CD4-positive, alpha-beta T cell treated with Interleukin-1 beta for 1 hour (primary cell): Measurements from ENCODE around the gene HKDC1.
"Not testable (repeated sequence)": the region's sequence is repeated elsewhere in the genome, so short reads cannot be mapped to it uniquely, and the experiment has no call there.

Experiments
- DNase-seq, 2 donors: peaks; one replicate each; pipeline ENCODE4 v3.0.0-alpha.2; 2020 to 2022

The HKDC1 gene

DNA sequence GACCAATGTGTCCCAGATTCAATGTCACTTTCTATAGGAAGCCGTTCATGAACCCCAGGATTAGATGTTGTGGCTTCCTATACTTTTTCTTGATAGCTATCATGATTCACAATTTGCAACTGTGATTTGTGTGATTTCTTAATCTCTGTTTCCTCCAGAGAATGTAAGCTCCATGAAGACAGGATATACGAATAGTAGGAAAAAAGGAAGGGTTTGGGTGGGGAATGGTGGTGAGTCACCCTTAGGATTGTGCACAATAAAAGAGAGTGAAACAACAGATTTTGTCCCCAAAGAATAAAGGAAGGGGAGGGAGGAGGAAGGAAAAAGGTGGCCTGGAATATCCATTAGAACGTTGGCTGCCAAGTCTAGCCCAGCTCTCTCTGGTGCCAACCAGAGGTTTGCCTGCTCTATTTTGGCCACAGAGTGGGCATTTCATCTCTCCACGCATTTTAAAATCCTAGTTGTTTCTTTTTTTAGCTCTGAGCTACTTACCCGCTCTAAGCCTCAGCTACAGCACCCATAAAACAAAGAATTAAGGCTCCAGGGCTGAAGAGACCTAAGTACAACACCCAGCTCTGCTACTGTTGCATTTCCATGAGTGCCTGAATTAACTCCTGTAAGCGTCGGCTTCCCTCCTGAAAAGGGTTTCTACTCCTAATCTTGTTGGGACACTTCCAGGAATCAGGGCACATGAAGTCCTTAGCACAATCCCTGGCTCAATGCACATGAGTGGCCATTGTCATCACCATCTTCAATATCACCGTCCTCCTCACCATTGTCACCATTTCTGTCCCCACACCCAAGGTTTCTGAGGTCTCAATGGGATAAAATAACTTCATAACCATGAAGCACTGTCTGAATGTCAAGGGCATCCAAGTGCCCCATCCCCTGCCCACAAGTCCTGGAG lies 61.6 kb downstream of the HKDC1 start:
- no peak for DNase-seq

DNA sequence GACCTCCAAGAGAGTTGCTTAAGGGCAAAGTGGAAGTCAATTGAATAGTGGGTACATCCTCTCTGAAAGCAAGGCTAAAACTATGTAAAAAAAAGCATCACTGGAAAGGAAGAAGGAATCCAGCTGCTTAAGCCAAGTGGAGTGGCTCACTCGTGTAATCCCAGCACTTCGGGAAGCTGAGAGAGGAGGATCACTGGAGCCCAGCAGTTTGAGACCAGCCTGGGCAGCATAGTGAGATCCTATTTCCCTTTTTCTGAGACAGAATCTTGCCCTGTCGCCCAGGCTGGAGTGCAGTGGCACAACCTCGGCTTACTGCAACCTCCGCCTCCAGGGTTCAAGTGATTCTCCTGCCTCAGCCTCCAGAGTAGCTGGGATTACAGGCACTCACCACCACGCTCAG lies 64.3 kb downstream of the HKDC1 start:
- DNase-seq = not testable (repeated sequence)

DNA sequence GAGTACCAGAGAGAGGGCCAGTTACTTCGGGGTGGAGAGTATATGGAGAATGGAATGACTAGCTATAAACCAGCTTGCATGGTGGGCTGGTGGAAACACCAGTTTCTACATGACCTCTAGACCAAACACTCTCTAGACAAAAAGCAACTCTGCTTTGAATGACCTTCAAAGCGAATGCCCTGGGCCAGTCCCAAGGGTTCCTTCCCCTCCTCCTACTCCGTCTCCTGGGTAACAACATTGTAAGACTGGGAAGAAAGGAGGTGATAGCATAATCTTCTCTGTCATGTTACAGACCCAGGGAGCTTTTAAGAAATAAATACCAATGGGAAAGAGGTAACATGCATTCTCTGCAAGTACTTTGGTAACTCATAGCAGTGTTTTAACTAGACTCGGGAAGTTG lies 65.6 kb downstream of the HKDC1 start:
- no peak for DNase-seq

DNA sequence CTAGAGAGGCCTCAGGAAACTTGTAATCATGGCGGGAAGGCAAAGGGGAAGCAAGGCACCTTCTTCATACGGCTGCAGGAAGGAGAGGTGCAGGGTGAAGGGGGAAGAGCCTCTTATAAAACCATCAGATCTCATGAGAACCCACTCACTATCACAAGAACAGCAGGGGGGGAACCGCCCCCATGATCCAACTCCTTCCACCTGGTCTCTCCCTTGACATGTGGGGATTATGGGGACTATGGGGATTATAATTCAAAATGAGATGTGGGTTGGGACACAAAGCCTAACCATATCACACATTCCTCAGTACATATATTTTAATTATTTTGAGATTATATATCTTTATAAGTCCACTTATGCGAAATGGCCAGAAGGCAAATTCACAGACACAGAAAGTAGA lies 67.0 kb downstream of the HKDC1 start:
- no peak for DNase-seq

DNA sequence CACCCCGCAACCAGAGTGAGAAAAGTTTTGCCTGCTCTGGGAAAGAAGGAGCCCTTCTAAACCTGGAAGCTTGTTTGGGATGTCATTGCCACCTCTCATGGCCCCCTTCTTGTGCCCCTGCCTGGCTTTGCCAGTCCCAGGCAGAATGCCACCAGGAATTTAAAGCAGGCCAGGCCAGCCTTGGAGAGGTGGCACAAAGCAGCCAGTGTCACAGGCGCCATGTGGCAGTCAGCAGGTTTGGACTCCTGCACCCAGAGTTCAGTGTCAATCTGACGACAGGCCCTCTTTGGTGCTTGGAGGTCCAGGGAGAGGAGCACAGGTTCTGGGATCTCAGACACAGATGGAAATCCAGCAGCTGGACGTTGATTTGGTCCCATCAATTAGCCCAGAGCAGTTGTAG lies 70.9 kb downstream of the HKDC1 start:
- no peak for DNase-seq

DNA sequence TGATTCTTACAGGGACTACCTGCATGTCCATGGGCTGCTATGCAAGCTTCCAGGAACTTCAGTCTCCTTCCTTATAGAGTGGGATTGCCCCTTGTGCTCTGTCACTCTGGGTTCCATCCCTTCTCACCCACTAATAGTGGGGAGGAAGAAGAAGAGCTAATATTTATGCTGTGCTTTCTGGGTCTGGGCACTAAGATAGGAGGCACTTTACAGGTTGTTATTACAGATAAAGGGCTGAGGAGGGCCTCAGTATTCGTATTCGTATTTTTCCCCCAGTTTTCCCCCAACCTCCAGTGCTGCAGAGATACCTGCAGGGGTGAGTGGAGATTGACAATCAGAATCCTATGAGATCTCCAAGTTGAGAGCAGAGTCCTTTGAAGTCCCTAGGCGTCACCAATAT lies 72.3 kb downstream of the HKDC1 start:
- no peak for DNase-seq

DNA sequence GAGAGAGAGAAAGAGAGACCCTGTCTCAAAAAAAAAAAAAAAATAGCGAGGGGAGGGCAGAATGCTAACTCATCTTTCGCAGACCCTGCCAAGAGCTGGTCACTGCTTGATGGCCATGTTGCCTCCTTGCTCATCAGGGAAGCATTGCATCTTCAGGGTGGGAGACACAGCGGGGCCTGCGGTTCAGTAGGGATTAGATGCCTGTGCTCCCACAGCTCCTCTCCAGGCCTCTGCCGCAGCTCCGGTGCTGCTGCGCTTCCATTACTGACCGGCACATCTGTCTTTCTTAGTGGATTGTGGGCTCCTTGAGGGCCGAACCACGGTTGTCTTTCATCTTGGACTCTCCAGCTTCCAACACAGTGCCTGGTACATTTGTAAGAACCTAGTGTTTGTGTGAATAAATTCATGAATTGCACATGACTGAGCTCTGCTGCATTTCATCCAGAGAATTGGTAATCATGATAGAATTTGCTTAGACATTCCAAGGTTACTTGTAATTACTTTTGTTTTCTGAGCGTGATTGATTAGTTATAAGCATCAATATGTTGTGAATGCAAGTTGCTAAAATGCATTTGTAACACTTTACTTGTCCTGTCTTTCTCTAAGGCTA lies 75.0 kb downstream of the HKDC1 start:
- DNase-seq = no peak

DNA sequence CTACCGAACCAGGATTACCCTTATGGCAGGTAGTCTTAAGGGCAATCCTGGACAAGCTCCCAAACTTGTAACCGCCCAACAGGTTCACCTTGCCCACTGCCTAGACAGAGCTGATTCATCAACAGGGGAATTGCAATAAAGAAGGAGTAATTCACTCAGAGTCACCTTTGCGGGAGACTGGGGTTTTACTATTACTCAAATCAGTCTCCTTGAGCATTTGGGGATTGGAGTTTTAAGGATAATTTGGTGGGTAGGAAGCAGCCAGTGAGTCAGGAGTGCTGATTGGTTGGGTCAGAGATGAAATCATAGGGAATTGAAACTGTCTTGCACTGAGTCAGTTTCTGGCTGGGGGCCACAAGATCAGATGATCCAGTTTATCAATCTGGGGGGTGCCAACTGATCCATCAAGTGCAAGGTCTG lies 83.5 kb downstream of the HKDC1 start:
- DNase-seq = no peak

DNA sequence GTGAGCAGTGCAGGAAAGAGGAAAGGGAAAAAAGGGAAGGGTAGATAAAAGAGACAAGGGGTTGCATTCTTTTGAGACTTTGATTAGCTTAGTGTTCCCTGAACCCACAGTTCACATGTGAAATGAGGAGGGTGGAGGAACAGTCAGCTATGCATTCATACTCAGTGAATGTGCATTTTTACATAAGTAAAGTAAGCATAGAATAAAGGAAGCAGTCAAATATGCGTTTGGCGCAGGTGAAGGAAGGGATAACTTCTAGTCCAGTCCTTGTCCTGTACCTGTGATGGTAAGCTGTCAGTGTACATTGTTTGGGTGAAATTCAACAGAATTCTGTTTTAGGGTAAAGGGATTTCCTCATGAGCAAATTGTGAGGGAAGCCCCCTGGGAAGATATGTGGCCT lies 86.3 kb downstream of the HKDC1 start:
- no peak for DNase-seq

DNA sequence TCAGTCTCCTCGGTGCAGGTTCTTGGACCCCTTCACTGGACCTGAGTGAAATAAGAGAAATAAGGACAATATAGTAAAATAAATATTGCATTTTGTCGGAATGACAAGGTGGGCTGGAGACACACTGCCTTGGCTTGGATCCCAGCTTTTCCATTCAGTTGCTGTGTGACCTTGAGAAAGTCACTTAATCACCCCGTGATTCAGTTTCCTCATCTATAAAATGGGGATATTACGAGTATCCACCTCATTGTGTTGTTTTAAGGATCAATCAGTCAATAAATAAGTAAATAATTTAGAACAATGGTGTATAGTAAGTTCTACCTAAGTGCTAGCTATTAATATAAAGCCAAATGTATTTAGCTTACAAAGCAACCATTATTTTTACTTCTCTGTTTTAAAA lies 87.3 kb downstream of the HKDC1 start:
- DNase-seq = no peak

DNA sequence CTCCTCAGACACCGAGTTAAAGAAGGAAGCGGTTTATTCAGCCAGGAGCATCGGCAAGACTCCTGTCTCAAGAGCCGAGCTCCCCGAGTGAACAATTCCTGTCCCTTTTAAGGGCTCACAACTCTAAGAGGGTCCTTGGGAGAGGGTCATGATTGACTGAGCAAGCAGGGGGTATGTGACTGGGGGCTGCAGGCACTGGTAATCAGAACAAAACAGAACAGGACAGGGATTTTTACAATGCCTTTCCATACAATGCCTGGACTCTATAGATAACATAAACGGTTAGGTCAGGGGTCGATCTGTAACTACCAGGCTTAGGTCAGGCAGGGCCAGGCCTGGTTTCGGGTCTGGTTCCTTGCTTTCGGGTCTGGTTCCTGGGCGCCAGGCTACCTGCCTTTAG lies 88.2 kb downstream of the HKDC1 start:
- DNase-seq = not testable (repeated sequence)

DNA sequence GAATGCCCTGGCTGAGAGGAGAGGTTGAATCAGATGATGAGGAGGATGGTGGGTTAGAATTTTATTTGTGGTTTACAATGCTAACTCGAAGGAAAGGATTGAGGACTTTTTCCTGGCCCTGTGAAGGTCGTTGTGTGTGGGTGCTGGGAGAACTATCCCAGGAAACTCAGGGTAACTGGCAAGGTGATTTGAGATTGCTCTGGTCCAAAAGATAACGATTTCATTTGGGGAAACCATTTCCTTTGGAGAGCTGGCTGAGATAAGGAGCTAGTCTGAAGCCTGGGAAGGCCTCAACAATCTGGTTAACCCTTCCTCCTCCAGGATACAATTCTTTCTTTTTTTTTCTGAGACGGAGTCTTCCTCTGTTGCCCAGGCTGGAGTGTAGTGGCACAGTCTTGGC lies 91.2 kb downstream of the HKDC1 start:
- DNase-seq = no peak

DNA sequence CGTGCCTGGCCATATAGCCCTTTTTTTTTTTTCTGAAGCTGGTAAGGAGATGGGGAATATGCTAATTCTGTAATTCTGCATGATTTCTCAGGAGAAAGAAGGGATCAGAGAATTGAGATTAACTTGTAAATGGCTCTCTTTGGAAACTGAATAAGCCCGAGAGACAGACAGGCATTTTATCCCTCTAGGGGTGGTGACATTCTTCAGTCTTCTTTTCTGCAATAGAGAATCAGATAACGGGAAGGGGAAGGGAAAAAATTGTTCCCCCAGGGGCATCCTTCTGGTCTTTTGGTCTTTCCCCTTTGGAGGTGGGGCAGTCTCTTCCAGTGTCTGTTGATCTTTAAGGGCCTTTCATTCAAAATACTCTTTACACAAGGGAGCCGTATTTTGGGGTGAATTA lies 92.4 kb downstream of the HKDC1 start:
- no peak for DNase-seq

DNA sequence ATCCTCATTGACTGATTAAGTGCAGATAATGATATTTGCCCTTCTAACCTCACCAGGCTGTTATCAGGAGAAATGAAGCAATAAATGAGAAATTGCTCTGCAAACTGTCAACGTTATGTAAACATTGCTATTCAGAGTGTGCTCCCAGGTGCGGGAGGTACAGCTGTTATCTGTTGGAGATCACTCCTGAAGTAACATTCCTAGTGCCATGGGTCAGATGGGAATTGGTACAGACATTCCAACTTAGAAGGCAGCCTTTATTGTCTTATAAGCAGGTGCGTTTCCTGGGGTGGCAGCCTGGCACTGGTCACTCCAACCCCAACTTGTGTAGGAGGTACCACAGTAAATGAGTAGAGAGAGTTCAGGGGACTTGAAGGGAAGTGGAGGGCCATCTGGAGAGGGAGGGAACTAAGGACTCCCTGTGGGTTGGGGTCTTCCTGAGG lies 95.0 kb downstream of the HKDC1 start:
- DNase-seq = no peak

DNA sequence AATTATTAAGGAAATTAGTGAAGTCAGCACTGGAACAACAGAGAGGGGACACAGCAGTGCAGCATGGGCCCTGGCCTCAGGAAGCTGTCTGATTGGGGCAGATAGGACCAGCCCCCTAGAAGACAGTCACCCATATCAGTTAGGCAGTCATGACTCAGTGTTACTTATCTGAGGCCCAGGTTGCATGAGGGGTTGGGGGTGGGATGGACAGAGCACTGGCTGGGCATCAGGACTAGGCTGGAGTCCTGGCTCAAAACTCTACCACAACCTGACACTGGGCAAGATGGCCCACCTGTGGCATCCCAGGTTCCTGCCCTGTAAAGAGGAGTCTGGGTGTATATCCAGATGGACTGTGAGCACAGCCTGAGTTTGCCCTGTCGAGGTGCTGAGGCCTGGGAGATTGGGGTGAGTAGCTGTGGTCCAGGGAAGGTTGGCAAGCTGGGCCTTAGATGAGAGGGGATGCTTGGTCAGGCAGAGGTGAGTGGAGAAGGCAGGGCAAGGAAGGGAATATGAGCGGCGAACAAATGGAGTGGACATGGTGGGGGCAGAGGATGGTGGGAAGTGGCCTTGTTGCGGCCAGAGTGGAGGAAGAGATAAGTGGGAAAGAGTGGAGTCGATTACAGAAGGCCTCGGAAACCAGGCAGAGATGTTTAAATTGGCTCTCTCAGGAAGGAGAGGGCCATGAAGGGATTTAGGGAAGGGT lies 95.6 kb downstream of the HKDC1 start:
- no peak for DNase-seq

DNA sequence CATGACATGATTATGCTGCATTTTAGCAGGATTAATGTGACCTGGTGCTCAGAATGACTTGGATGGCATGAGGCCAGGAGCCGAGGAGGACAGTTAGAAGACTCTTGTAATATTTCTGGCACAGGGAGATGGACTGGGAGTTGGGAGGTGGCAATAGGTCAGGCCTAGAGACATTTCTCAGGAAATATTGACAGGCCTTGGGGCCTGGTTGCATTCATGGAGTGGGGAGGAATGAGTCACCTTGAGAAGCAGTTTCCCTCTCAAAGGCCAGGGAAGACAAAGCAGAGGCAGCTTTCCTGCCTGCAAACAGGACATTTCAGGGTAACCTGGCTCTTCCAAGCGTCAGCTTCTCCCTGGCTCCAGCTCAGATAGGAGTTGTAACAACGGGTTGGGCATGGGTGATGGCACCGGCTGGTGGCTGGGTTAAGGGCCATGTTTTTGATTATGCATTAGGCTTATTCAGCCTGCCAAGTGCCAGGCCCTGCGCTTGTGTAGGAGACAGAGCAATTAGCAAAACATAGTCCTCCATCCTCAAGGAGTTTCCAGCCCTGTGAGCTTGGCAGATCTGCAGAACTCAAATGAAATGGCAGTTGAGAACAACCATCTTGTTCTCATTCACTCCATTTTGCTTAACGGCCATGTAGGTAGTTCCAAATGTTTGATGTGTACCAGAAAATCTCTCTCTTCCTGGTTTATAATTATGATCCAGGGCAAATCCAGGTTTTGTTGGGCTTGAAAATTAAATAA lies 96.4 kb downstream of the HKDC1 start:
- no peak for DNase-seq
